Ureter (tissue), 1 donor: ENCODE results near the gene GPR6. TPM values are rescaled to one million over a fixed set of nuclear protein-coding genes. Genes with fewer than 3 reads are reported as not detected.
A peak's percentile ranks its signal among the peaks of the same experiment; 100 is the strongest.

Experiments
- DNase-seq: peaks from one replicate; pipeline ENCODE4 v3.0.0-alpha.2; 2020; ENCODE audit warnings: low spot score
- total RNA-seq: library from RNA; stranded (reverse); gene quantifications from one replicate; pipeline ENCODE4 v1.2.4, GENCODE V29; 2023
- donor health status: DM: yes; HTN: yes; CAD: no.

GPR6 gene
- total RNA-seq = not detected

- peak; percentile 58 for DNase-seq
Observed at GRCh38 chr6:109978174-109979032, at the start of gene GPR6. GPR6 (plus strand) TSS chr6:109978311; CDS start chr6:109979113, 802 bp downstream.

DNA sequence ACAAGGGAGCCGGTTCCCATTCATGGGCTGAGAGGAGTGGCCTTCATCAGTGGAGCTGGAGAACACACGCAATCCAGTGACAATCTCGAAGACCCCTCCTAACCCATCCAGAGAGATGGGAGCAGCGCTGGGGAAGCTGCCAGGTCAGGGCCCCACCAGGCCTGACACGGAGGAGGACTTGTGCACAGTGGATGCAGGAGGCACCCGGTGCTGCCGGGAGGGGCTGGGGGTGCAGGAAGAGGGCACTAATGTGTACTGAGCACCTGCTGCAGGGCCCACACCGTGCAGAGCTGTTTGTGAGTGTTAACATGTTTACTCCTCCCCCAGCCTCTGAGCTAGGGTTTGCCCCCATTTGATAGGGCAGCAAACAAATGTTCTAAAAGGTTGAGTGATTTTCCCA lies 43.8 kb upstream of the GPR6 start:
- DNase-seq = no peak

GRCh38 chr6:109939654-109940053 lies 38.5 kb upstream of the GPR6 start:
- no peak for DNase-seq

- DNase-seq = no peak
Observed at GRCh38 chr6:109944448-109944847, 33.7 kb upstream of the GPR6 start.

DNA sequence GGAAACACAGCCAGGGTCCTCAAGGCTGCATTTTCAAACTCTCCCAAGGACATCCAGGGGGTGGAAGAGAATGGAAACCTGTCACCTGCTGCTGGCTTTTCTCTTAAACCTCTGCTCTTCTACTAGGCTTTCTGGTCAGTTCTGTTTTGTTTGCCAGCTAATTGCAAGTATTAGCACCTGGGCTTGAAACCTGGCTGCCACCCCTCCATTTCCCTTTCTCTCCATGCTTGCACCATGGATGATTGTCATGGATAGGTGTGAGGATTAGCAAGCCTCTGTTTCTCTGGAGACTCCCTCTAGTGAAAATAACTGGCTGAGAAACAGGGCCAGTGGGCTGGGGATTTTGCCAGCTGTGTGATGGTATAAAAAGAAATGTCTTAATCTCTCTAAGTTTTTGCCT lies 33.0 kb upstream of the GPR6 start:
- DNase-seq = no peak

DNA sequence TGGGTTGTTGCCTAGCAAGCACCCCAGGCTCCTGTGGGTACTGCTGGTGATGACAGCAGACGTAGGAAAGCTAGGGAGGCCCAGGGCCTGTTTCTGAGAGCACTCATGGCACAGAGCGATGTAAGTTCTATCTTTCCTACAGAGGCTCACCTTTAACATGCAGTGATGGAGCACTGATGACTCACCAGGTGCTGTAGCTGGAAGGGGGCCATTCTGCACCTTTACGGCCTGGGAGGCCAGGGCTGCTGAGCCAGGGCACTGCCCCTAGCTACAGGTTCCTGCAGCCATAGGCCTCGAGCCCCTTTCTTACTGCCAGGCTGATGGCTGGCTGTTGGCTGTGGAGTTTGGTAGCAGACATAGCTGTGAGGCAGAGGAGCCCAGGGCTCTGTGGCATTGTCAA lies 31.1 kb upstream of the GPR6 start:
- DNase-seq = no peak

GRCh38 chr6:109949281-109950065 lies 28.6 kb upstream of the GPR6 start:
- DNase-seq = no peak

- no peak for DNase-seq
Observed at GRCh38 chr6:109955491-109955890, 22.6 kb upstream of the GPR6 start.

GRCh38 chr6:109958626-109959025 lies 19.5 kb upstream of the GPR6 start:
- DNase-seq = no peak

- no peak for DNase-seq
Observed at GRCh38 chr6:109961611-109962041, 16.5 kb upstream of the GPR6 start.

- DNase-seq = no peak
Observed at GRCh38 chr6:109962271-109962670, 15.8 kb upstream of the GPR6 start.

GRCh38 chr6:109963598-109964170 lies 14.4 kb upstream of the GPR6 start:
- DNase-seq = no peak

GRCh38 chr6:109964949-109965348 lies 13.2 kb upstream of the GPR6 start:
- no peak for DNase-seq

- DNase-seq = no peak
Observed at GRCh38 chr6:109966299-109966698, 11.8 kb upstream of the GPR6 start.

DNA sequence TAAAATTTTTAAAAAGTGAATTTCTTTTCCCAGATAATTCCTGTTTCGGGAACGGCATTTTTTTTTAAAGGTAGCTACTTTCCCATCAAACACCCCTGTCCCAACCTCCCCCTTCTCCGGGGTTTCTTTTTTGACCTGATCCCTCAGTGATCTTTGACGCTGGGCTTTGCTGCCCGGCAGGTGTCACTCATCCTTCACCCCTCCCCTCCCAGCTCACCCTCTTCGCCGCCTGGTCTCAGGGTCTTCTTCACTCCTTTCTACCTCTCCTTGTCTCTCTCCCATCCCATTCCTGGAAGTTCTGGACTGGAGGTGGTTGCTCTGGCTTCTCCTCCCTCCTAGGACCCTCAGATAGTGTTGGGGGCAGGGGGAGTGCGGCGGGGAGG lies 329 bp upstream of the GPR6 start:
- no peak for DNase-seq

GRCh38 chr6:109979033-109979921 lies 1.2 kb downstream of the GPR6 start:
- DNase-seq = no peak

GRCh38 chr6:109984410-109984809 lies 6.3 kb downstream of the GPR6 start:
- no peak for DNase-seq

- DNase-seq = no peak
Observed at GRCh38 chr6:109987196-109987595, 9.1 kb downstream of the GPR6 start.

- no peak for DNase-seq
Observed at GRCh38 chr6:109991201-109992101, 13.3 kb downstream of the GPR6 start.

DNA sequence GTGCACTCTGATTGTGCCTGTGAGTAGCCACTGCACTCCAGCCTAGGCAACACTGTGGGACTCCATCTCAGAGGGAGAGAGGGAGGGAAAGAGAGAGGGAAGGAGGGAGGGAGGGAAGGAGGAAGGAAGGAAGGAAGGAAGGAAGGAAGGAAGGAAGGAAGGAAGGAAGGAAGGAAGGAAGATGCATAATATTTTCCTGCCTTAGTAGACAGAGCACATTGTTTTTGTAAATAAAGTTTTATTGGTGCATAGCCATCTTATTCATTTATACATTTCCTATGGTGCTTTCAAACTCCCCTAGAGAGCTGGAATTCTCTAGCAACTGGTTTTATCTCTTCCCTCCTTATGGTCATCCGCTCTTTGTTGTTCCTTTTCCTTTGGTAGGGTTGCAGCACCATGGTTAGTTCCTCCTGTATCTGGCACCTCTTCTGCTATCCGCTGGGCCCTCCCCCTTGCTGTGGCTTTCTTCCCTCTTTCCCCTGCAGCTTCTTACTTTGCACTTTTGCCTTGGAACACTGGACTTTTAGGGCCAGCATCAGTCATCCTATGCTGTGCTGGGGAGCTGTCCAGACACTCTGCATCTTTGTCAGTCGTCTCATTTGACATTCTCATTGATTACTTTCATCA lies 20.2 kb downstream of the GPR6 start:
- no peak for DNase-seq
